A549 treated with CpdA at 1 μM for 4 hours (cell line): ENCODE results near the gene FAM151B. TPM values are rescaled to one million over a fixed set of nuclear protein-coding genes. Genes with fewer than 3 reads are reported as not detected.

Experiments used
- total RNA-seq: library from RNA; stranded (reverse); fragments of 200-300 nt; extraction: Qiagen RNA extraction; gene quantifications from 5 replicates; pipeline ENCODE4 v1.2.3, GENCODE V29; 2022; ENCODE audit warnings: low read depth

The FAM151B gene, protein sequence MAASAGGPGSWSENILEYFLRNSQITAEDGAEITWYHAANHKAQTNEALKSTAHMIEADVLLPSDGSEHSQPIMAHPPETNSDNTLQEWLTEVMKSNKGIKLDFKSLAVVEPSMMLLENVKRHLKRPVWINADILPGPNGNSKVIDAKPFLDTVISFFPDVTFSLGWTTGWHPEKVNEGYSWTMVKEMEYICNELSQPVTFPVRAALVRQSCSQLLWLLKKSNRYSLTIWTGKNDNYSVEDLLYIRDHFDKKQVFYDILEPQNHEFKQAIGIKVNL
- 1.5 to 3.7 TPM (median 1.7 TPM) in 5 replicates for total RNA-seq

DNA sequence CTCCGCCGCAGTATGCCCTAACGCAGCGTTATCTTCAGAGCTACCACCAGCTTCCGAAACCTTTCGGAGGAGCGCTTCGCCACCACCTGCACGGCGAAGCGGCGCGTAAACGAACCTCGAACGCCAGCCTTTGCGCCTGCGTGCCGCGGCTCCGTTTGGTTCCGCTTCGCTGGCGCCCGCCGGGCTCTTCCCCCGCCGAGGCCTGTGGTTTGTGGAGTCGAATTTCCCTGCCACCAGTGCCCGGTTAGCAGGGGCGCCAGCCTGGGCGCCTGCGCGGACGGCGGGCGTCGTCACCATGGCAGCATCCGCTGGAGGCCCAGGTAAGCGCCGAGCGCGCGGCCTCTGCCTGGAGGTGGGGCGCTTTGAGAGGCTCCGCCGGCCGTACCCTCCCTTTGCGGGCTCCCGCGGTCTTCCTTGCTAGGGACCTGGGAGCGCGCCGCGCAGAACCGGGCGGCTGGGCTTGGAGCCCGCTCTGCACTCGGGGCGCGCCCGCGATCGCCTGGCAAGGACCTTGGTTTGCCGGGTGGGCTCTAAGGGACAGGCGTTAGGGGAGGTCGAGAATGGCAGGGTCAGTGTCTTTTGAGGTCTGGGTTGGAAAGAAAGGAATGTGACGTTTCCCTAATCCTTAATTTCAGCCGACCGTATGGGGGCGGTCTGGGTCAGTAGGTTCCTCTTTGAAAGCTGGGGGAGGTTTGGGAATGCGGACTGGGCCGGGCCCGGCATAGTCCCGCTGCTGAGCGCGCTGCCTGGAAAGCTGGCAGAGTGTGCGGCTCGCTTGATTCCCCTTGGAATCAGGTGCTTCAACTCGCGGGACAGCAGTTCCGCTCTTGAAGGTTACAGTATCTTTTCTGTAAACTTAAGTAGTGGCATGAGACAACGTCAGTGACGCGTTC lies at the start of gene FAM151B:
FAM151B (plus strand) TSS at position 272 of the 893 bp plus-strand sequence; CDS start at position 296, 24 bp downstream.

DNA sequence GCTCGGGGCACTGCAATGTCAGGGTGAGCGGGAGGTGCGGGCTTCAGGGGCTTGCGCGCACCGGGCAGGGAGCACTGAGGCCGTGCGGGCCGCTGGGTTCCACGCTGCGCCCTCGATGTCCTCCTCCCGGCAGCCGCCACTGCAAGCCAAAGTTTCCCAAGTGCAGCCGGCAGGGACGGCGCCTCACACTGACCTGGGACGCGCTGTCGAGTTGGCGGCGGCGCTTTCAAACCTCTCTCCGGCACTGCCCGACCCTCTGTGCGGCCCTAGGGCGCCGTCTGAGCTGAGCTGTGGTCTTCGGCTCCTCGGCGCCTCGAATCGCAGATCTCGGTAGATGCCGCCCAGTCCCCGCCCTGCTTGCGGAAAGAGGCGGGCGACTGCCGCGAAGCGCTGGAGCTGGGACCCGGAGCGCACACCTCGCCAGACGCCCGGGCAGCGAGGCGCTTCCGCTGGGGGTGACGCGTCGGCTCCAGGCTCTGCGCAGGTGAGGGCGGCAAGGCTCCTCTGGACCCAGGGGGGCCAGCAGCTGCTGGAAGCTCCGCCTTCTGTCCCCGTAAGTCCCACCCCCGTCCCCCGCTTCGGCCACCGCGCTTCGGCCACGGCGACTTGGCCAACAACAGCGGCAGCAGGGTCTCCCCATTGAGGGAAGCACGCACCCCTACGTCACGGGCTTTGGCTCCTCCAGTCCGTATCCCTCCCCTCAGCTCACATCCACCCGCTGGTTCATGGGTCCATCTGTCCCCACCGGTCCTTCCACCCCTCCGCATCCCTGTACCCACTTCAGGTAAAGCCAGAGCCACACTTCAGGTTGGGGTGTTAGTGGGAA lies 82.3 kb downstream of the FAM151B start, which contains the start of gene ANKRD34B:
ANKRD34B (minus strand) TSS at position 320 of the 826 bp plus-strand sequence. CDS start 10,261 bp downstream, outside the sequence.

Other genes with a start within 250 kb of the FAM151B start
- gene SERINC5, start 232.1 kb upstream of the FAM151B start, total RNA-seq = 5.6 to 8.6 TPM (median 7.1 TPM) in 5 replicates
- not detected in 5 replicates for gene SPZ1, start 168.1 kb upstream of the FAM151B start, total RNA-seq
- 11.5 to 25.6 TPM (median 15.2 TPM) in 5 replicates for gene ZFYVE16, start 80.0 kb upstream of the FAM151B start, total RNA-seq
- gene ANKRD34B, start 82.2 kb downstream of the FAM151B start, total RNA-seq = 0.07 to 0.13 TPM (median 0.12 TPM) in 3 of 5 replicates, not detected in the others
- 6.5 to 8.7 TPM (median 8.0 TPM) in 5 replicates for gene MSH3, start 166.6 kb downstream of the FAM151B start, total RNA-seq
- 47.2 to 70.9 TPM (median 52.9 TPM) in 5 replicates for gene DHFR, start 166.9 kb downstream of the FAM151B start, total RNA-seq